Cardiac septum (tissue), 1 donor: ENCODE results near the gene HMGB2. TPM values are rescaled to one million over a fixed set of nuclear protein-coding genes. Genes with fewer than 3 reads are reported as not detected.
A peak's percentile ranks its signal among the peaks of the same experiment; 100 is the strongest.

ENCODE experiments used
- DNase-seq: peaks from one replicate; pipeline ENCODE4 v3.0.0-alpha.2; 2020; ENCODE audit warnings: low spot score
- intact Hi-C: fragments of 100-400 bp; cut with DNase I; formaldehyde crosslinking; loops from one replicate; pipeline ENCODE4 v1.14.0; 2022
- long read RNA-seq: library from polyadenylated mRNA; unstranded; transcript quantifications from one replicate; pipeline ENCODE4 v2.0.0, GENCODE V29; 2021
- total RNA-seq: library from RNA; stranded (reverse); fragmentation: NEBNext Ultra II Directional; extraction: Animal tissue kit (Norgen Biotek cat#: 25700); gene quantifications from one replicate; pipeline ENCODE4 v1.2.1, GENCODE V29; 2021
- donor health status: DM: no; HTN: no; CAD: no.

Gene HMGB2
- 41.8 TPM for total RNA-seq
- long read RNA-seq, transcript HMGB2-201 (5 exons, 1,889 nt), result major isoform, 31 of 41 reads
- long read RNA-seq, partial matches to known transcripts, result 4 of 41 reads
- long read RNA-seq, other reads (novel, unspliced or antisense), result 4 of 41 reads

DNA sequence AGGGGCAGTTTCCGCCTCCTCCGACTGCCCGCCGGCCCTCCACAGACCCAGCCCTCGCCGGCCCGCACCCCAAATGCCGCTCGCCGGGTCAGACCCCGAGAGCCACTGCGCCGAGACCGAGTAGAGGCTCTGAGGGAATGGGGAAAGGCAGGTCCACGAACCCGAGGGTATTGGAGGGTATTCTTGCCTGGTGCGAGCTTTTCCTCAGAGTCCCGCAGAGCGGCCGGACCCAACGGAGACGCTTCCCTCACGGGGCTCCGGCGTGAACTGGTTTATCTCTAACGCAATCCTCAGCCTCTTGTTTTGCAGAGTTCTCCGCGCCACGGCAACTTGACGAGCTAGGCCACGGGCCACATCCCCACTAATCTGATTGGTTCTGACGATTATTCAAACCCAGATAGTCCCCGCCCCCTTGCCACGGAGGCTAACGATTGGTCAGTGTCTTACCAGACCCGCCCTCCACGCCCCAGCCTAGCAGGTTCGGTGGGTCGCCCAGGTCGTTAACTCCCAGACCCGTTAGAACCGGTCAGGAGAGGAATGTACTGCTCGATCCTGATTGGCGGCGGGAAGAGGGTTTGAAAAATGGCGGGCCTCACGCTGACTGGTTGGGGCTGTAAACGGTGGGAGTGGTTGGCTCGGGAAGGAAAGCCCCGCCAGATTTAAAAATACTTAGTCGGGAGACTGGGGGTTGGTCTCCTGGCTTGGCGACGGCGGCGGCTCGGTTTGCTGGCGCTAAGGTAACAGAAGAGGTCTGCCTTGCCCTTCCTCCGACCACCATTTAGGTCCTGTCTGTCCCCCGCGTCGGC is at the start of gene HMGB2:
HMGB2 (minus strand) TSS at position 274 of the 806 bp plus-strand sequence. CDS start 709 bp downstream, outside the sequence.
- intact Hi-C loops, result loop anchor here (1.0 to 5.0 kb wide), 2 partner anchors 36 to 158 kb away; partner anchors contain the start of gene SAP30
- DNase-seq, result peak; percentile 100

DNA sequence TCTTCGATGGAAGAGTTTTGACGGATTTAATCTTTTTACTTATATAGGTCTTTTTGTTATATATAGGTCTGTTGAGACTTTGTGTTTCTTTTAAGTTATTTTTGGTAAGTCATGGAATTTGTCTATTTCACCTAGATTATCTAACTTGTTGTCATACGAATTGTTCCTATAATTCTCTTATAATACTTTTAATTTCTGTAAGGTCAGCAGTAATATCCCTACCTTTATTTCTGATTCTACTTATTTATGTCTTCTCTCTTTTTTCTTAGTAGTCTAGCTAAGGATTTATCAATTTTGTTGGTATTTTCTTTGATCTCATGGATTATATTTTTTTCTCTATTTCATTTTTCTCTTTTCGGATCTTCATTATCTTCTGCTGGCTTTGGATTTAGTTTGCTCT is 48.2 kb upstream of the HMGB2 start:
- intact Hi-C loops, result no loop called here
- DNase-seq, result no peak

DNA sequence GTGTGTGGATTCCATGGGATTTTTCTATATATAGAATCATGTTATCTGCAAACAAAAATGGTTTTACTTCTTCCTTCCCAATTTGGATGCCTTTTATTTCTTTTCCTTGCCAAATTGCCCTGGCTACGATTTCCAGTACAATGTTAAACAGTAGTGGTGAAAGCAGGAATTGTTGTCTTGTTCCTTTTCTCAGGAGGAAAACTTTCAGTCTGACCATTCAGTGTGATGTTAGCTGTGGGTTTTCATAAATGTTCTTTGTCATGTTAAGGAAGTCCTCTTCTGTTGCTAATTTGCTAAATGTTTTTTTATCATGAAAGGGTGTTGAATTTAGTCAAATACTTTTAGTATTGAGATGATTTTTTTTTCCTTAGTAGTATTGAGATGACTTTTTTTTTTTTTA is 47.5 kb upstream of the HMGB2 start:
- no peak for DNase-seq
- intact Hi-C loops, result no loop called here

DNA sequence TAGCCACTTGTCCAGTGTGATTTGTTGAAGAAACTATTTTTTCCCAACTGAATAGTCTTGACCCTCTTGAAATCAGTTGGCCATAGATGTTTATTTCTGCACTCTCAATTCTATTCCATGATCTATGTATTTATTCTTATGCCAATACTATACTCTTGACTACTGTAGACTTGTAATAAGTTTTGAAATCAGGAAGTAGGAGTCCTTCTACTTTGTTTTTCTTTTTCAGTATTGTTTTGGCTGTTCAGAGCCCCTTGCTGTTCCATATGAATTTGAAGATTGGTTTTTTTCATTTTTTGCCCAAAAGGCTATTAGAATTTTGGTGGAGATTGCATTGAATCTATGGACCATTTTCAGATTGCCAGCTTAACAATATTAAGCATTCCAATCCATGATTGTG is 46.8 kb upstream of the HMGB2 start:
- no peak for DNase-seq
- intact Hi-C loops, result no loop called here

DNA sequence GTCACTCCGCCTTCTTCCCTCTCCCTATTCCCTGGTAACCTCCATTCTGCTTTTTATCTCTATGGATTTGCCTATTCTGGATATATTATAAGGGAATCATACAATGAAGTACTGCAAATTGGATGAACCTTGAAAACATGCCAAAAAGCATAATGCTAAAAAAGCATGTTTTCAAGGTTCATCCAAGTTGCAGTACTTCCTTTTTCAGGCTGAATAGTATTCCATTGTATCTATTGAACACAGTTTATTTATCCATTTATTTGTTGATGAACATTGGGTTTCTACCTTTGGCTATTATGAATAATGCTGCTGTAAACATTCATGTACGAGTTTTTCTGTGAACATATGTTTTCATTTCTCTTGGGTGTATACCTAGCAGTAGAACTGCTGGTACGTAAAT is 45.8 kb upstream of the HMGB2 start:
- DNase-seq, result no peak
- intact Hi-C loops, result no loop called here

DNA sequence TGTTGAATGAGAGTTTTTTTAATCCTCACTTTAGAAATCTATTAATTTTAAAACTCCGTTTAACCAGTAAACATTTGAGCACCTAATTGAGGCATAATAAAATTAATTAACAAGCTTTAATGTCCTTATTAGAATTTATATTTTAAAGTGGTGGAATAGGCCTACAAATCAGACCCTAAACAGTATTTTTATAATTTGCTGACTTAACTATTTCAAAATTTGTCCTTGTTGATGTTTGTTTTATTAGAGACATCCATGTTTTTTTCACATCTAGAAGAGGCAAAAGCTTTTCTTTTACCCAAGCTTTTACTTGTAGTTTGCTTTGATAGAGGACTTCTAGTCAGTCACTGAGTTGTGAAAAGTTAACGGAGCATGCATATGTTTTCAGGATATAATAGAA is 40.4 kb upstream of the HMGB2 start:
- no peak for DNase-seq
- intact Hi-C loops, result no loop called here

DNA sequence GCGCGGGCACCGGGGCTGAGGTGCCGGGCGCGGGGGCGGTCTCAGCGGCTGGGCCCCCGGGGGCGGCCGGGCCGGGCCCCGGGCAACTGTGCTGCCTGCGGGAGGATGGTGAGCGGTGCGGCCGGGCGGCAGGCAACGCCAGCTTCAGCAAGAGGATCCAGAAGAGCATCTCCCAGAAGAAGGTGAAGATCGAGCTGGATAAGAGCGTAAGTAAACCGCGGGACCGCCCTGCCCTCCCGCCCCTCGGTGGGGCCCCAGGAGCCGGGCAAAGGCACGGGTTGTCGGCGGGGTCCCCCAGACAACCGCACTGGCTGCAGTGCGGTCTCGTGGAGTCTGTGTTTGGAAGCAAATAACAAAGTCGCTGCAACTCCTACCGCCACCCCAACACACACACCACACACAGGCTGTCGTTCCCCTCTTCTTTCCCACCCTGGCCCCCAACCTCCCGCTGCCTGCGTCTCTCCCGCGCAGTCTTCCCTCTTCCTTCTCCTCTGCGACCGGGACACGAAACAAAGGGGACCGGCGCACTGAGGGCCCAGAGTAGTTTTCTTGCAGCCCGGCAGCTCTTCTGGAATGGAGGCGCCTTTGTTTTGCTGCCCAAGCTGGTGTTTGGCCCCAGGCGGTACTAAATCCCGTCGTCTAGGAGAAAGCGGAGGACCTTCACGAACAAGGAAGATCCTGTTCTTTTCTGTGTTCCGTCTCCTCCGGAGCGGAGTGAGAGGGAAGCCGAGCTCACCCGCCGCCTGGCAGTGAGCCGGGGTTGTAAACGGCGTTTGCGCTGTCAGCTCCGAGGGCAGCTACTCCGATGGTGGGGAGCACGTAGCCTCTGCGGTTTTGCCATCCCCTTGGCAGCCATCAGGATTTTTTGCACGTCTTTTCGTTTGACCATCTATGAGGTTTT is 37.4 kb upstream of the HMGB2 start:
- DNase-seq, result peak; percentile 87
- intact Hi-C loops, result loop anchor here (2.0 kb wide), 1 partner anchor 203 kb away; the partner anchor contains the start of gene GALNT7

DNA sequence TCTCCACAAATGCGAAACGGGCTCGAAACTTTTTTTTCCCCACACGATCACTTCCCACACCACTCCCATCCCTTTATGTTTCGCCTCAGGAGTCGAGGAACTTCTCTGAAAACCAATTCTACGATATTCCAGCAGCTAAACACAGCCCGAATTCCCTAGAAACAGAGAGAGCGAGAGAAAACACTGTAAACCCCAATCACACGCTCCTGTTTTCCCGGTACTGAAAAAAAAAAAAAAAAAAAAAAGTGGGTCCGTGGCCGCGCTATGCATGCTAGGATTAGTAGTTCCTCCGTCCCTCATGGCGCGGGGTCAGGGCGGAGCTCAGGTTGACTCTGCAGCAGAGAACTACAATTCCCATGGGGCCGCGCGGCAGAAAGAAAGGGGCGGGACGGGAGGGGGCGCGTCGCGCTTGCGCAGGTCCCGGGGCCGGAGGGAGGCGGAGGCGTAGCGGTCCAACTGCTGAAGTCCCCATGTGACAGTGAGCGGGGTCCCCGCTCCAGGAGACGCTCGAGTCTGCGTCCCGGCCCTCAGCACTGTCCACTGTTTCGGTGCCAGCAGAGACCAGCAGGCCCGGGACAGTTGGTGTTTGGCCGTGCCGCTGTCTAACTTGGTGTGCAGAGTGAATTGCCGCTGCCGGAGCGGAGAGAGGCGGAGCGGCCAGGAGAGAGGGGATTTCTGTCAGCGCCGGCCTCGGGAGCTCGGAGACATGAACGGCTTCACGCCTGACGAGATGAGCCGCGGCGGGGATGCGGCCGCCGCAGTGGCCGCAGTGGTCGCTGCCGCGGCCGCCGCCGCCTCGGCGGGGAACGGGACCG is 36.5 kb upstream of the HMGB2 start, which contains the start of gene SAP30:
SAP30 (plus strand) TSS at position 478 of the 815 bp plus-strand sequence; CDS start at position 707, 229 bp downstream.
- intact Hi-C loops, result loop anchor here (1.0 to 2.0 kb wide), 2 partner anchors 36 to 202 kb away; partner anchors contain the start of genes GALNT7 and HMGB2
- peak; percentile 99 for DNase-seq

DNA sequence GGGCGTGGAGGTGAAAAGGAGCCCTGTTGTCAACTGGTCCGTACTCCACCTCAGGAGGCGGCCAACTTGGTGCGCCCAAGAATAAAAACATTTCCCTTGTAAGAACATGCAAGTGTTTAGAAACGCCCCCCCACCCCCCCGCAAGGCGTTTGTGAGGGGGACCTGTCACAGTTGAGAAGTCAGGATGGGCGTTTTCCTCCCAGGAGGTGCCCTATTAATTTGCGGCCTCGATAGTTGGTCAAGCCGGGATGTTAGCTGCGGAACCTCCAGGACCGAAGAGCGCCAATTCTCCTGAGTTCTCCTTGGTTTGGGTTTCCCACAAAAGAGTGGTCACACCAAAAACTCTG is 35.9 kb upstream of the HMGB2 start:
- intact Hi-C loops, result loop anchor here (1.0 to 2.0 kb wide), 2 partner anchors 36 to 201 kb away; partner anchors contain the start of genes GALNT7 and HMGB2
- DNase-seq, result peak; percentile 83

DNA sequence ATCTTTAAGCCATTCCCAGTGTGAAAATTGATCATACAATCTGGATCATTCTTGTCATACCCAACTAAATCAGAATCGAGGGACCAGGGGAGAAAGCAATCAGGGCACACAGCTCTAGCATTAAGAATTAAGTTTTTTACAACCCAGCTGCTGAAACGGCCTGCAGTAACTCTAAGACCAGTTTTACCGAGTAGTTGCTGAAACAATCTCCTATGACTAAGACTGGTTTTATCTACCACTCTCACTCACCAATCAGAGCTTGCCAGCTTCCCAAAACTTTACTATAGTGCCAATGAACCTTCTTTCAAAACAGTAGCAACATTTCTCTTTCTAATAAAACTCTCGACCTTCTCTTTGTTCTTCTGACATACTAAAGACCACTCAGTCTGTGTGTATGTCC is 33.8 kb upstream of the HMGB2 start:
- intact Hi-C loops, result no loop called here
- DNase-seq, result no peak

DNA sequence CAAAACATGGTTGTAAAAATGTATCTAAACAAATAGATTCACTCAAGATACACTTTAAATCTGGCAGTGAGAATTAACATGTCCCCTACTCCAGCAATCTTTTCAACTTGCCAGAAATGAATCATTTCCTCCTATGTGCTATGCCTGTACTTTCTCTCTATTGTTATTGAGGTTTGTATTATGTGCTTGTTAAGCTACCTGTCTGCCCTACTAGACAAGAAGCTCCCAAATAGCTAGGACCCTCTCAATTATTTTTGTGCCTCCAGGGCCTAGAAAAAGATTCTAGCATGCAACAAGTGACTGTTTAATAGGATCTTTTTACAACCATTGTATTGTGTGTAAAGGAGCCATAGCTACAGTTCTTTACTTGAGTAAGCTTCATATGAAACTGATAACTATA is 33.1 kb upstream of the HMGB2 start:
- intact Hi-C loops, result no loop called here
- DNase-seq, result no peak

DNA sequence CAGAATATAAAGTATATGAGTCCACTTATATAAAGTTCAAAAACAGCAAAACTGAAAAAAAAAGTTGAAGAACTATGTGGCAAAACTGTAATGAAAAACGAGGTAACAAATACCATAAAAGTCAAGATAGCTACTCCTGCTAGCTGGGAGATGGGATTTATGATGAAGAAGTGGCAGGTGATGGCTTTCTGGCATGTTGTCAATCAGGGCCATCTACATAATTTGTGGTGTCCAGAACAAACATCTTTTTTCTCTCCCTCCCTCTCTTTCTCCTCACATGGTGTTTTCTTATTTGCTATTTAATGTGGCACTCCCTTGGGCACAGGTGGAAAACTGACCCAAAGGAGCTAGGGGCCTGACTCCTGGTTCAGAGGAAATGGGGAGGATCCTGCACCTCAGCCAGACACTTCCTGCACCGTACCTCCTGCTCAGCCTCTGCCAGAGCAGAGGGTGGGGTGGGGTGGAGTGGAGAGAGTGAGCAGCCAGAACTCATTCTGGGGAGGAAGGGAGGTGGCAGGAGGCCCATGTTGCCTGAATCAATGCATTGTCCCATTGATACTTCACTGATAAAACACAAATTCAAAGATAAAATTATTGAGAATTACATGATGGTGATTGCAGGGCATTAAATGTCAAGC is 31.3 kb upstream of the HMGB2 start:
- DNase-seq, result no peak
- intact Hi-C loops, result no loop called here

DNA sequence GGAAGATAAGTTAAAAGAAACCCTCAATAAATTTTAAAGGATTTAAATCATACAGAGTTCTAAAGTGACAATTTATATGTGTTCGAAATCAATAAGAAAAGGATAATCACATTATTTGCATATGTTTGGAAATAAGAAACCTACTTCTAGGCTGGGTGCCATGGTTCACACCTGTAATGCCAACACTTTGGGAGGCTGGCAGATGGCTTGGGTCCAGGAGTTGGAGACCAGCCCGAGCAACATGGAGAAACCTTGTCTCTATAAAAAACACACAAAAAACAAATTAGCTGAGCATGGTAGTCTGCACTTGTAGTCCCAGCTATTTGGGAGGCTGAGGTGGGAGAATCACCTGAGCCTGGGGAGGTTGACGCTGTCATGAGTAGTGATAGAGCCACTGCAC is 28.5 kb upstream of the HMGB2 start:
- no peak for DNase-seq
- intact Hi-C loops, result no loop called here

DNA sequence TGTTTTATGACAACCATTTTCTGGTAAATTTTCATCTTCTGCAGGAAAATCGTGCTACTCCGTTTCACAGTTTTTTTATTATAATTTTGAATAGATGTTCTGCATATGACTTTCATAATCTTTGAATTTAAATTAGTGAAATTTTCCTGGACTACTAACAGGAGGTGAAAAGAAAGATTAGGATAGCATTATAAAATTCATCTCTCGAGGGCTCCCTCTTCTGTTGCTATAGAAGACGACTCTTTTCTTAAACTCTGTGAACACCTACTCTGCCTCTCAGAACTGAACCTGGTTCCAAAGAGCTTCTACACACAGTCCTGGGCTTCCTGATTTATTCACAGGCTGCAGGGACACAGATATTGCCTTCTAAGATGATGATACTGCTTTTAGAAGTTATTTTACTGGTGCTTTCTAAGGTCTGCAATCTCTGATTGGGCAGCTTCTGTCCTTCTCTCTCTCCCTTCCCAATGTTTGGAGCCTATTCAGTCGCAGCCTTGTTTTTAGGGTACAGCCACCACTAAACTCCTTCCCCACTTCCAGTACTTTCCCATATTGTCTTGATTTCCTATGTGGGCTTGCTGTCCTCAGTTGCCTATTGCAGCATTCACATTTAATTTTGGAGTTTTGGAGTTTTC is 26.5 kb upstream of the HMGB2 start:
- intact Hi-C loops, result no loop called here
- DNase-seq, result no peak

DNA sequence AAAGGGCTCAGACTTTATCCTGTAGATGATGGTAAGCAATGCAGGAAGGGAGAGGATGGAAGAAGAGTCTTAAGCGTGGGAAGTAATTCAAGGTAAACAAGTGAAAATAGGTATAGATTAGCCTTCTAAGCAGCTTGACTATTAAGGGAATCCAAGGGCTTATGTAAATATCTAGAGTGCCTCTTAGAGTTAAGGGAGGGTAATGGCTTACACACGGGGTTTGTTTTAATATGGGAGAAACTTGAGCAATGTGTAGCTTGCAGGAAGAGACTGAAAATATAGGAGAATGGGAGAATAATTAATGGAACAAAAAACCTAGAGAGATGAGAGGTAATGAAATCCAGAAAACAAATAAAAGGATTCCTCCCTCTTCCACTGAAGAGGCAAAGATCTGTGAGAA is 23.8 kb upstream of the HMGB2 start:
- no peak for DNase-seq
- intact Hi-C loops, result no loop called here

DNA sequence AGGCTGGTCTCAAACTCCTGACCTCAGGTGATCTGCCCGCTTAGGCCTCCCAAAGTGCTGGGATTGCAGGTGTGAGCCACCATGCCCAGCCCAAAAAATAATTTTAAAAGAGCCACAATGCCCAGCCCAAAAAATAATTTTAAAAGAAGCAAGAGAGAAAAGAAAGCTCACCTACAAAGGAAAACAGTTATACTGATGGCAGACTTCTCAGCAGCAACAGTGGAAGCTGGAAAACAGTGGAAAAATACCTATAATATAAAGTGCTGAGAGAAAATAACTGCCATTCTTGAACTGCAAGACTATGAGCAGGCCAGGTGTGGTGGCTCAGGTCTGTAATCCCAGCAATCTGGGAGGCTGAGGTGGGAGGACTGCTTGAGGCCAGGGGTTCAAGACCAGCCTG is 13.3 kb upstream of the HMGB2 start:
- DNase-seq, result no peak
- intact Hi-C loops, result no loop called here

DNA sequence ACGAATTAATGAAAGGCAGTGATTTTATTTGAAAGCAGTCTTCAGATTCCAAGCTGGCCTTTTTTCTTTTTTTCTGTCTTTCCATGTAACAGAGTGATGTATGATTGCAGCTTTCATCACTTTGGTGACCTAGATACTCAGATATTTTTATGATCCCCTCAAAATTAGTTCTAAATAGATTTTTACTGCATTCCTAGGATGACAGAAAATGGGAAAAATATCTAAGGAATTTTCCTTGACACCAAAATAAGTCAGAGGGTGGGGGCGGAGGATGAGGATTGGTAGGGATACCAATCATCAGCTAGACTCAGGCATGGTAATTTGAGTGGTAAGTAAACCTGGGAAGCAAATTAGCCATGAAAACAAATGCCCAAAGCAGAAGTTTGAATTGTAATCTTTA is 11.9 kb upstream of the HMGB2 start:
- intact Hi-C loops, result no loop called here
- no peak for DNase-seq

DNA sequence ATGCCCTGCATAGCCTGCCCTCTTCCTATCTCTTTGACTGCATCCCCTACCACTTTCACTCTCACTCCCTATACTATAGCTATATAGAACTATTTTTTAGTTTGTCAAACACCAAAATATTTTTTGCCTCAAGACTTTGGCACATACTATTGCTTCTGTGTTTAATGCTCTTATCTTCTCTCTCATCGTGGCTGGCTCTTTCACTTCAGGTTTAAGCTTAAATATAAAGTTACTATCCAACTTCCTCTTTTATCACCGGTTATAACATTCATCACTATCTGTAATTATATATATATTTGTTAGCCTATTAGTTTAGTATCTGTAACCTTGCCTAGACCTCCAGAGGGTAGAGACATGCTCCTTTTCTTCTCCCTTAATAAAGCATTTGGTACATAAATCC is 11.5 kb upstream of the HMGB2 start:
- intact Hi-C loops, result no loop called here
- DNase-seq, result no peak
